ENCODE results near the gene AP2S1.
"Not testable (repeated sequence)": the region's sequence is repeated elsewhere in the genome, so short reads cannot be mapped to it uniquely, and the experiment has no call there.

Gene AP2S1

DNA sequence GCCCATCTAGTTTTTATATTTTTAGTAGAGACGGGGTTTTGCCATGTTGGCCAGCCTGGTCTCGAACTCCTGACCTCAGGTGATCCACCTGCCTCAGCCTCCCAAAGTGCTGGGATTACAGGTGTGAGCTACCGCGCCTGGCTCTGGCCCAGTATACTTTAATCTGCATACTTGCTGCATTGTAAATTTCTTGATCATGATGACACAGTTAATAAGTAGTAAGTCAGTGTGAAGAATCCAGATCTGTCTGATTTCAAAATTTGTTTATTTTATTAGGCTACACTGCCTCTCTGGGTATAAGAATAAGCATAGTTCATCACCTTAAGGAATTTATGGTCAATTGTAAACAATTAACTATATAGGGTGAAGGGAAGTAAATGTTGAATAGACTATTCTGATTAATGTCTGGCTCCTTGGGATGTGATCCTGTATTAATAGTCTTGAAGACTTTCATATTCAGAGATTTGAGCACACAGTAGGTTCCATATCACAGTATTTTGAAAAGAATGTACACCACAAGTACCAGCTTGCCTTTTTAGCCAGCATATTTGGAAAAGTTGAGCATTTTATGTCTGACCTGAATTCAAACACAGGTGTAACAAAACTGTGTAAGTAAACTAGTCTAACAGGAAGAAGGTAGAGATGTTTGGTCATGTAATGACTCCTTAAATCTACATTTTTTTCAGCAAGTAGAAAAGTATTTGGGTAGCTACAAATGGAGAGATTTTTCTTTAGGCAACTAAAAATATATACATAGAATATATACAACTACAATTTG is 17.6 kb upstream of the AP2S1 start:
- in situ Hi-C loops (cut with MboI; ENCODE audit: low sequenced_read_pairs), result no loop called here

DNA sequence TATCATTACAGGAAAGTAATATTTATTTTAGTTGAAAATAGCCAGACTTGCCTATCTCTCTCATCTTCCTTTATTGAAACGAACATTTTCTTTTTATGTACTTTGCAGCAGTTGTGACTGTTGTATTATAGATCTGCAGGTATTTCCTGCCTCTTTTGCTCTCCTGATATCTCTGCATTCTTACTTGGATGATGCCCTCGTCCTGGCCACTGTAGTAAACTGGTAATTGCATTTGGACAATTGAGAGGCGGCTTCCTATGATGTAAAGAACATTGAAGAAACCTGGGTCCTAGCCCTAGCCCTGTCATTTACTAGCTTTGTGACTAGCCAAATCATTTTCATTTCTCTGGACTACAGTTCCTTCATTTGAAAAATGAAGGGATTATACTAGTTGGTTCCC is 16.5 kb upstream of the AP2S1 start:
- in situ Hi-C loops (cut with MboI; ENCODE audit: low sequenced_read_pairs), result no loop called here

DNA sequence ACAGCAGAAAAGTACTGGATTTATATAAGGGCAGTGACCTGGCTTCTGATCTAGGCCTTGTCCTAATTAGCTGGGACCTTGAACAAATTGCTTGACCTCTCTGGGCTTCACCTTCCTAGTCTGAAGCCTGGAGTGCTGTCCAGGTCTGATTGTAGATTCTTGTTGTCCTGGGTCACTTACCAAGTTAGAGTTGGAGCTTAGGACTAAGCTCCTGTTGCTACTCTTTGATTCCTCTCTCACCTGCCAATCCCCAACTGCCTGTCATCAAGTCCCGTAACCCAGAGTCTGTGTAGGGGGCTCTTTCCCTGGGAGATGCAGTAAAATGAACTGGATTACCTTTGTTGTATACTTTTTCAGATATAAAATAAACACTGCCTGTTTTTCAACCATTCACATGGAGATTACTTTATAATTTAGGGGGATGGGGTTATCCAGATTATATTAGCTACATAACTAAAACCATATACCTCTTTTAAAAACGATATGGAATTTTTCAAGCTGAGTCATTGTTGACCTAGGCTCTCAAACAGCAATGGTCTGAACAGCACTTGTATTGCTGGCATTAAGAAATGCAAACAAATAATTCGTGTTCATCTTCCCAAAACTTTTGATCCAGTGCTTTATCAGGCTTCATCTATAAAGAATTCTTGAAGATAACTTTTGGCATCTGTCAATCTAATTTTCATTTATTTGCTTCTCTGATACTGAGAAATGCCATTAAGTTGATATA is 15.9 kb upstream of the AP2S1 start:
- in situ Hi-C loops (cut with MboI; ENCODE audit: low sequenced_read_pairs), result no loop called here

- in situ Hi-C loops (cut with MboI; ENCODE audit: low sequenced_read_pairs), result no loop called here
Measured at GRCh38 chr19:46863818-46864629, 13.4 kb upstream of the AP2S1 start.

GRCh38 chr19:46862974-46863632 is 12.5 kb upstream of the AP2S1 start:
- in situ Hi-C loops (cut with MboI; ENCODE audit: low sequenced_read_pairs), result no loop called here

DNA sequence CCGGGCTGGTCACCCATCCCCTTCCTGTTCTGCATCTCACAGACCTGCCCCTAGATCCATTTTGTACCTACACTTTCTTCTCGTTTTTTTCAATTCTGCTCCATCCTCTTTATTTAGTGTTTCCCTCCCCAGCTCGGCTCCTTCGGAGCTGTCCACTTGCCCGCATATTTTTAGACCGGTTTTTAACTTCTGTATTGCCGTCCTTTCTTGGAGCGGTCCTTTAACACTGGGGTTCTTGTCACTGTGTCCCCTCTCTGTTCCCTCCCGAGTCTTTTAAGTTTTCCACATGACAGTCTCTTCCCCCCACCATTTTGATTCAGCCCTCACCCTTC is 11.8 kb upstream of the AP2S1 start:
- in situ Hi-C loops (cut with MboI; ENCODE audit: low sequenced_read_pairs), result no loop called here

- in situ Hi-C loops (cut with MboI; ENCODE audit: low sequenced_read_pairs), result no loop called here
Measured at GRCh38 chr19:46861691-46862502, 11.3 kb upstream of the AP2S1 start.

GRCh38 chr19:46860846-46861690 is 10.4 kb upstream of the AP2S1 start, which contains the start of gene ARHGAP35:
TSS of gene ARHGAP35 (plus strand) at chr19:46860997. CDS start at chr19:46918676, 57,679 bp downstream.
- in situ Hi-C loops (cut with MboI; ENCODE audit: low sequenced_read_pairs), result no loop called here

- in situ Hi-C loops (cut with MboI; ENCODE audit: low sequenced_read_pairs), result no loop called here
Measured at GRCh38 chr19:46860125-46860845, 9.6 kb upstream of the AP2S1 start.

DNA sequence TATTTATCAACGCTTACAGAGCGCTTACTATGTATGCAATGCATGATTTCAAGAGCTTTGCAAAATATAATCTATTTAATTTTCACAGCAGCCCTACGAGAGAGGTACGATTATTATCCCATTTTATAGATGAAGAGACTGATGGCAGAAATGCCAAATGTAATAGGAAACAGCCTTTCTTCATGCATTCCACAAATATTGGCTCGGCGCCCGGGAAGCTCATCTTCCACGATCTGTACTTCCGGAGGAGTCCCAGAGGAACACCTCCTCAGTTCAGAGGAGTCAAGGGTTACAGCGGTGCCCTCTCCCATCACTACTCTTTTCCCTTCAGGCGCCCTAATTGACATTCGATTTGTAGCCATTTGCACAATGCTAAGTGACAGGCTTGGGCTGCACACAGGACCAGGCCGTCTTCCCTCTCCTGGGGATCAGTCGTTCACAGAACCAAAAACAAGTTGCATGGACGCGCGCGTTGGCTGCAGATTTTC is 9.0 kb upstream of the AP2S1 start:
- in situ Hi-C loops (cut with MboI; ENCODE audit: low sequenced_read_pairs), result no loop called here

- in situ Hi-C loops (cut with MboI; ENCODE audit: low sequenced_read_pairs), result no loop called here
Measured at GRCh38 chr19:46856062-46857022, 5.7 kb upstream of the AP2S1 start.

DNA sequence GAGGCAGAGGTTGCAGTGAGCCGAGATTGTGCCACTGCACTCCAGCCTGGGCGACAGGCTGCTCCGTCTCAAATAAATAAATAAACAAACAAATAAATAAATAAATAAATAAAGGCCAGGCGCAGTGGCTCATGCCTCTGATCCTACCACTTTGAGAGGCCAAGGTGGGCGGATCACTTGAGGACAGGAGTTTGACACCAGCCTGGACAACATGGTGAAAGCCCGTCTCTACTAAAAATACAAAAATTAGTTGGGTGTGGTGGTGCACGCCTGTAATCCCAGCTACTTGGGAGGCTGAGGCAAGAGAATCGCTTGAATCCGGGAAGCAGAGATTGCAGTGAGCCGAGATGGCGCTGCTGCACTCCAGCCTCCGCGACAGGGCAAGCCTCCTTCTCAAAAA is 4.1 kb upstream of the AP2S1 start:
- in situ Hi-C loops (cut with MboI; ENCODE audit: low sequenced_read_pairs), result not testable (repeated sequence)

DNA sequence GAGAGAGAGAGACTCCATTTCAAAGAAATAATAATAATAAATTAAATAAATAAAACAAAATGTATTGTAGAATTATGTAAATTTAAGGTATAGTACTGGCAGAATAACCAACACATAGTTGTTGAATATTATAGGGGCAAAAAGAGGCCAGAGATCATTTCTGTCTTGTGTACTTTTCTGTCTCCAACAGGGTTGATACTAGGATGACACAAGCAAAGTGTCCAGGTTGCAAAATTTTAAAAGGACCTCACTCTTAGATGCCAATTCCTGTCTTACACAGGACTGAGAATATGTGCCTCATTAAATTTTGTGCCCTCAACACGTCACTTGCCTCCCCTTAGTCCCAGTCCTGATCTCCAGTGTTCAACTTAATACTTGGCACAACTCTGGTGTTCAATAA is 2.2 kb upstream of the AP2S1 start:
- in situ Hi-C loops (cut with MboI; ENCODE audit: low sequenced_read_pairs), result no loop called here

- in situ Hi-C loops (cut with MboI; ENCODE audit: low sequenced_read_pairs), result no loop called here
Measured at GRCh38 chr19:46849610-46850009, 1.0 kb downstream of the AP2S1 start.

DNA sequence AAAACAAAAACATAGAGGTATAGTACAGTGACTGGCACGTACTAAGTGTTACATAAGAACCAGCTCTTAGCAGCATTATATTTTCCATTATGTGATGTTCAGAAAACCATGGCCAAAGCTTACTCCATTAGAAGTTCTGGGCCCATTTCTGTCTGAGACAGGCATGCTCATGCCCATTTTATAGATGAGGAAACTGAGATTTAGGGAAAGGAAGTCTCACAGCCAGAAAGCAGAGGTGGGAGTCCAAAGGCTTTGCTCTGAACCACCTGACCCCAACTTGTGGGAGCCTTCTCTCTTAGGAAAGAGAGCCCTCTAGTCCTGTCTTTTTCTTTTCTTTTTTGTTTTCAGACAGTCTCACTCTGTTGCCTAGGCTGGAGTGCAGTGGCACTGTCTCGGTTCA is 2.3 kb downstream of the AP2S1 start:
- in situ Hi-C loops (cut with MboI; ENCODE audit: low sequenced_read_pairs), result no loop called here

DNA sequence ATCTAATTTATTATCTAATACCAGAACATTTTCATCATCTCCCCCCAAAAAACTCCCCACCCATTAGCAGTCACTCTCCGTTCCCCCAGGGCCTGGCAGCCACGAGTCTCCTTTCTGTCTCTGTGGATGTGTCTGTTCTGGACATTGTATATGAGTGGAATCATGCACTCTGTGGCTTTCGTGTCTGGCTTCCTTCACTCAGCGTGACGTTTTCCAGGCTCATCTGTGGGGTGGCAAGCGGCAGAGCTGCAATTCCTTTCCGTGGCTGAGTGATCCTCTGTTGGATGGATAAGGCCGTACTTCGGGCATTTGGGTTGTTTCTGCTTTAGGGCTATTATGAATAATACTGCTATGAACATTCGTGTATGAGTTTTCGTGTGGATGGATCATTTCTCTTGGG is 3.1 kb downstream of the AP2S1 start:
- in situ Hi-C loops (cut with MboI; ENCODE audit: low sequenced_read_pairs), result no loop called here

DNA sequence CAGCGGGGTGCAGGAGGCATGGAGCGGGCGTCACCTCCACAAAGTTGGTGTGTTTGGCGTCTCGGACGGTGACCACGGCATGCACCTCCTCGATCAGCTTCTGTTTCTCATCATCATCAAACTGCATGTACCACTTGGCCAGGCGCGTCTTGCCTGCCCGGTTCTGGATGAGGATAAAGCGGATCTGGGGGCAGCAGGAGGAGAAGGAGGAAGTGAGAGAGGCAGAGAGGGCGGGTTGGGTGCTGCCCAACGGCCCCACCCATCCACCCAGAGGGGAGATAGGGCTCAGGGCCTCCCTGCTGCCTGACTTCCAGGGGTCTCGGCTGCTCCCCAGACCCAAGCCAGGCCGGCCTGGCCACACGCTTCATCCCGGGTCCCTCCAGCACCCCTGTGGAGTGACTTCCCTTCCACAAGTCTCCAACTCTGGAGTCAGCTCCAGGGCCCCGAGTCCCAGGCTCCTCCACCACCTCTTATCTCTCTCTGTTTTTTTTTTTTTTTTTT is 4.6 kb downstream of the AP2S1 start:
- in situ Hi-C loops (cut with MboI; ENCODE audit: low sequenced_read_pairs), result no loop called here

Measured in HL-60/S4 treated with retinoic acid at 250 ng/mL for 4 days and 3 days (cell line).